SK-N-SH (cell line): ENCODE data around the gene MYL5. TPM values are rescaled to one million over a fixed set of nuclear protein-coding genes. Genes with fewer than 3 reads are reported as not detected.

ENCODE experiments used
- CTCF ChIA-PET: fragments of 300-600, 350-600 bp; formaldehyde crosslinking; extraction: SDS; loops from one replicate; lab custom pipeline; 2021; lab: Yijun Ruan, JAX
- POLR2A ChIA-PET: fragments of 350-600 bp; sonication (Branson Sonifier 250); formaldehyde crosslinking; extraction: SDS; loops from one replicate; lab custom pipeline; 2020; ENCODE audit warnings: antibody characterized with exemption, inconsistent platforms; lab: Yijun Ruan, JAX
- DNase-seq: peaks from one replicate; pipeline ENCODE4 v3.0.0; 2012
- H2AFZ ChIP-seq: fragments of 200-600 bp; sonication (generic); 2 replicates; pipeline ENCODE4 v1.8.1; 2016; ENCODE audit warnings: antibody characterized with exemption, mild to moderate bottlenecking, low read depth
- H3F3A ChIP-seq: fragments of 200-600 bp; sonication (generic); replicated peaks from 2 replicates; pipeline ENCODE3; 2016; ENCODE audit warnings: antibody characterized with exemption, mild to moderate bottlenecking; ENCODE audit not compliant: insufficient read depth
- H3K27ac ChIP-seq, 2 experiments: fragments of 200-500 bp in 1 of 2; fragments of 200-600 bp in 1 of 2; sonication (Bioruptor generic) in 1 of 2; sonication (generic), shearing (Covaris generic) in 1 of 2; 2 replicates each; pipeline versions ENCODE4 v1.5.1 to v1.6.1; 2014 to 2016; ENCODE audit warnings: low read depth in 2 of 2, inconsistent platforms in 1 of 2, low read length in 1 of 2, mild to moderate bottlenecking in 1 of 2, mixed read lengths in 1 of 2
- H3K27me3 ChIP-seq: fragments of 200-600 bp; sonication (generic), shearing (Covaris generic); 2 replicates; pipeline ENCODE4 v1.6.1; 2016; ENCODE audit warnings: mixed run types; ENCODE audit not compliant: insufficient read depth
- H3K36me3 ChIP-seq, 2 experiments: fragments of 200-500 bp in 1 of 2; fragments of 200-600 bp in 1 of 2; sonication (Bioruptor generic) in 1 of 2; sonication (generic) in 1 of 2; replicated peaks in 1 of 2; 2 replicates each; pipeline versions ENCODE3 to v1.5.1; 2014 to 2016; ENCODE audit warnings: low read length in 1 of 2, mild to moderate bottlenecking in 1 of 2; ENCODE audit not compliant: insufficient read depth in 2 of 2, control insufficient read depth in 1 of 2
- H3K4me1 ChIP-seq, 2 experiments: fragments of 200-500 bp in 1 of 2; fragments of 200-600 bp in 1 of 2; sonication (Bioruptor generic) in 1 of 2; sonication (generic), shearing (Covaris generic) in 1 of 2; 2 replicates each; pipeline versions ENCODE4 v1.5.1 to v1.6.1; 2014 to 2016; ENCODE audit warnings: low read depth in 1 of 2, low read length in 1 of 2, mixed run types in 1 of 2; ENCODE audit not compliant: insufficient read depth in 2 of 2, control insufficient read depth in 1 of 2
- H3K4me2 ChIP-seq: fragments of 200-600 bp; sonication (generic), shearing (Covaris generic); 2 replicates; pipeline ENCODE4 v1.6.1; 2017; ENCODE audit warnings: mixed run types
- H3K4me3 ChIP-seq, 2 experiments: fragments of 200-500 bp in 1 of 2; fragments of 200-600 bp in 1 of 2; sonication (Bioruptor generic) in 1 of 2; sonication (generic), shearing (Covaris generic) in 1 of 2; 2 replicates each; pipeline versions ENCODE4 v1.5.1 to v1.8.1; 2014 to 2016; ENCODE audit warnings: low read depth in 2 of 2, inconsistent platforms in 1 of 2, low read length in 1 of 2, mild to moderate bottlenecking in 1 of 2, mixed read lengths in 1 of 2, moderate library complexity in 1 of 2
- H3K79me2 ChIP-seq: fragments of 200-600 bp; sonication (generic); 2 replicates; pipeline ENCODE4 v1.8.1; 2017; ENCODE audit warnings: mild to moderate bottlenecking; ENCODE audit not compliant: insufficient read depth
- H3K9ac ChIP-seq: fragments of 200-600 bp; sonication (generic); 2 replicates; pipeline ENCODE4 v1.6.1; 2017; ENCODE audit warnings: mixed run types
- H3K9me2 ChIP-seq: fragments of 200-600 bp; sonication (generic); 2 replicates; pipeline ENCODE4 v1.6.1; 2017; ENCODE audit warnings: mixed run types
- H3K9me3 ChIP-seq: fragments of 200-600 bp; sonication (generic); 2 replicates; pipeline ENCODE4 v1.6.1; 2017; ENCODE audit warnings: mixed run types, mild to moderate bottlenecking, moderate library complexity
- H4K20me1 ChIP-seq: fragments of 200-600 bp; sonication (generic); 2 replicates; pipeline ENCODE4 v1.6.1; 2017; ENCODE audit warnings: mild to moderate bottlenecking, mixed run types; ENCODE audit not compliant: insufficient read depth
- CHD2 ChIP-seq: fragments of 150-350 bp; IDR thresholded peaks from 2 replicates; pipeline ENCODE4 v1.6.1; 2018; ENCODE audit warnings: low read length; ENCODE audit not compliant: partially characterized antibody
- CTCF ChIP-seq: fragments of 200-600 bp; sonication (generic); IDR thresholded peaks from 2 replicates; pipeline ENCODE4 v1.6.1; 2017; ENCODE audit warnings: antibody characterized with exemption, mild to moderate bottlenecking, moderate library complexity
- RAD21 ChIP-seq: IDR thresholded peaks from 2 replicates; pipeline ENCODE4 v1.6.1; 2012; ENCODE audit warnings: mild to moderate bottlenecking, low read length
- SIN3A ChIP-seq: IDR thresholded peaks from 2 replicates; pipeline ENCODE4 v1.6.1; 2012; ENCODE audit warnings: low read depth, mild to moderate bottlenecking, low read length, moderate library complexity, borderline replicate concordance
- SMC3 ChIP-seq: IDR thresholded peaks from 2 replicates; pipeline ENCODE4 v1.6.1; 2012; ENCODE audit warnings: low read depth, low read length, improper control_type of control experiment
- USF1 ChIP-seq: IDR thresholded peaks from 2 replicates; pipeline ENCODE4 v1.4.0; 2012; ENCODE audit warnings: low read depth, borderline replicate concordance
- ZBTB33 ChIP-seq: IDR thresholded peaks from 2 replicates; pipeline ENCODE4 v1.4.0; 2012; ENCODE audit warnings: low read depth, borderline replicate concordance
- WGBS: methylation state at CpG from one replicate; pipeline ENCODE4 v1.1.6; 2017; ENCODE audit warnings: low lambda C conversion rate; 5-methylcytosine and 5-hydroxymethylcytosine counted together
- polyA plus RNA-seq, 3 experiments: library from polyadenylated mRNA; depleted of rRNA; stranded (reverse); fragments of >200 nt; gene quantifications; 2 replicates each; pipeline ENCODE4 v1.2.3, GENCODE V29; 2012
- TF ChIP-seq, protein P1 (sequence below): IDR thresholded peaks from 2 replicates; pipeline ENCODE4 v1.4.0; 2012; ENCODE audit warnings: low read depth
- TF ChIP-seq, protein P2 (sequence below): fragments of 150-350 bp; IDR thresholded peaks from 2 replicates; pipeline ENCODE4 v1.6.1; 2017; ENCODE audit warnings: antibody characterized with exemption, low read length, low read depth, borderline replicate concordance

Gene MYL5
- polyA plus RNA-seq, 1 of the 3 experiments (the other 2 are of a cell fraction), result 46.9 TPM

DNA sequence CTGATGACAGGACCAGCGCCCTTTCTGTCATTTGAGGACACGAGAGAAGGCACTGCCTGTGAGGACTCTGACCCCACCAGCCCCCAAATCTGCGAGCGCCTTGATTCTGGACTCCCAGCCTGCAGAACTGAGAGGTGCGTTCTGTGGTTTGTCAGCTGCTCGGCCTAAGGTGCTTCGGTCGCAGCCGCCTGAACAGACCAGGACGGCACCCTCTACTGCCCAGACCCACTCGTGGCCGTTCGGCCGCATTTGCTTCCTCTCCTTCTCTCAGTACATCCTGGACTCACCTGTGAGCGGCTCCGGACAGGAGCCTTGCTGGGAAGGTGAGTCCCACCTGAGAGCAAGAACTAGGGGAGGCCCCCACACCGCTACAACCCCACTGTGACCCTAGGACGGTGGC lies 39.7 kb downstream of the MYL5 start:
- Histone ChIP-seq H3K79me2 (peaks cover 81% of the 10 kb centered on the region), H3K9me3 (no peaks in the 10 kb centered on the region), H3K27me3 (no peaks in the 10 kb centered on the region), H3K36me3 (peaks cover 4 to 10% of the 10 kb centered on the region in 2 experiments), H4K20me1 (peaks cover 74% of the 10 kb centered on the region), H3K9me2 (no peaks in the 10 kb centered on the region), H3K4me3 (no peak overlapping the region), H3K4me2 (no peak overlapping the region), H3F3A (no peaks in the 10 kb centered on the region), H3K27ac (no peak overlapping the region), H2AFZ (no peak overlapping the region), H3K9ac (no peak overlapping the region), H3K4me1 (peaks cover 0 to 8% of the 10 kb centered on the region in 2 experiments; a peak in 1 of 4 replicates)
- CTCF ChIA-PET, result interaction anchor here (1.5 to 1.7 kb wide), 2 partner anchors 10 to 29 kb away, joined by 3 to 6 read pairs; no protein-coding TSS in a partner anchor
- no peak for DNase-seq
- TF ChIP-seq, protein P1, sequence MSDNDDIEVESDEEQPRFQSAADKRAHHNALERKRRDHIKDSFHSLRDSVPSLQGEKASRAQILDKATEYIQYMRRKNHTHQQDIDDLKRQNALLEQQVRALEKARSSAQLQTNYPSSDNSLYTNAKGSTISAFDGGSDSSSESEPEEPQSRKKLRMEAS, result no peak
- no peak for TF ChIP-seq SMC3
- TF ChIP-seq, protein P2, sequence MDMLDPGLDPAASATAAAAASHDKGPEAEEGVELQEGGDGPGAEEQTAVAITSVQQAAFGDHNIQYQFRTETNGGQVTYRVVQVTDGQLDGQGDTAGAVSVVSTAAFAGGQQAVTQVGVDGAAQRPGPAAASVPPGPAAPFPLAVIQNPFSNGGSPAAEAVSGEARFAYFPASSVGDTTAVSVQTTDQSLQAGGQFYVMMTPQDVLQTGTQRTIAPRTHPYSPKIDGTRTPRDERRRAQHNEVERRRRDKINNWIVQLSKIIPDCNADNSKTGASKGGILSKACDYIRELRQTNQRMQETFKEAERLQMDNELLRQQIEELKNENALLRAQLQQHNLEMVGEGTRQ, result no peak
- no peak for TF ChIP-seq USF1
- no peak for TF ChIP-seq CTCF
- TF ChIP-seq RAD21, result no peak
- no peak for TF ChIP-seq CHD2
- POLR2A ChIA-PET, result no interaction called here
- 98% methylated on average over 16 of the region's 18 CpGs for WGBS

GRCh38 chr4:717601-718320 lies 43.4 kb downstream of the MYL5 start:
- no peak for TF ChIP-seq SIN3A
- no peak for TF ChIP-seq ZBTB33

More at GRCh38 chr4:717601-718320, 43.4 kb downstream of the MYL5 start:
- H3F3A ChIP-seq, result no peaks in the 10 kb centered on the region
- H4K20me1 ChIP-seq, result peaks cover 75% of the 10 kb centered on the region
- no peak overlapping the region for H3K4me2 ChIP-seq
- H3K4me1 ChIP-seq, result peaks cover 0 to 2% of the 10 kb centered on the region in 2 experiments; a peak in 1 of 4 replicates
- no peak overlapping the region for H2AFZ ChIP-seq
- no peak overlapping the region for H3K27ac ChIP-seq
- no peak overlapping the region for H3K4me3 ChIP-seq
- H3K79me2 ChIP-seq, result peaks cover 72% of the 10 kb centered on the region
- POLR2A ChIA-PET, result no interaction called here
- H3K9me2 ChIP-seq, result no peaks in the 10 kb centered on the region
- no peak overlapping the region for H3K9ac ChIP-seq
- peaks cover 0 to 3% of the 10 kb centered on the region in 2 experiments for H3K36me3 ChIP-seq
- CTCF ChIA-PET, result interaction anchor here (0.7 to 3.3 kb wide), 2 partner anchors 25 to 37 kb away, joined by 3 to 14 read pairs; no protein-coding TSS in a partner anchor
- no peaks in the 10 kb centered on the region for H3K9me3 ChIP-seq
- no peaks in the 10 kb centered on the region for H3K27me3 ChIP-seq
- WGBS, result 94% methylated on average over 23 of the region's 34 CpGs
- no peak for DNase-seq
